ENCODE data around the gene ARID3C.

The ARID3C gene

GRCh38 chr9:34575862-34576596 is 52.8 kb downstream of the ARID3C start:
- Histone ChIP-seq H3K4me1 (ENCODE audit: control insufficient read depth, insufficient read depth, low read length, poor library complexity, severe bottlenecking) (peaks cover 63% of the 10 kb centered on the region), H3K4me3 (ENCODE audit: extremely low read depth, insufficient read depth, low read length, poor library complexity, severe bottlenecking) (no peak overlapping the region), H3K27ac (ENCODE audit: low read depth, low read length, severe bottlenecking) (no peak overlapping the region), H3K9me3 (ENCODE audit: control insufficient read depth, low read length) (no peaks in the 10 kb centered on the region), H3K36me3 (ENCODE audit: control insufficient read depth, insufficient read depth, low read length) (peaks cover 3% of the 10 kb centered on the region)
- WGBS, 2 experiments (ENCODE audit: insufficient coverage in 2 of 2): 82 to 86% methylated on average over 14 to 15 of the region's 21 CpGs

DNA sequence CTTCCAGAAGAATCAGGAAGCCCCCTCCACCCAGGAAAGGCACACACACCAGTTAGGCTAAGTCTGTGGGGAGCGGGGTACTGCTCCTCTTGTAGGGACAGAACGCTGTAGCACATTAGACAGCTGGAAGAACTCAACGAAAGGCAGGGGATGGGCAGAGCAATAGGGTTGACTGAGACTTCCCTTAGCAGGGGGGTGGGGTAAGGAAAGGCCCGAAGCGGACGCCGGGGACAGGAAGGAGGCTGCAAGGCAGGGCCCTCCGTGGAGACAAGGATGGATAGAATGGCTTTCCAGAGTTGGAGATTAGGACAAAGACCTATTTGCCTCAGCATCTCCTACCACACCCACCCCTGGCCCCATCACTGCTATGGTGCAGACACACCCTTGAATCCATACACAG is 53.6 kb downstream of the ARID3C start:
- peaks cover 3% of the 10 kb centered on the region for H3K36me3 ChIP-seq (ENCODE audit: control insufficient read depth, insufficient read depth, low read length)
- no peaks in the 10 kb centered on the region for H3K9me3 ChIP-seq (ENCODE audit: control insufficient read depth, low read length)
- no peak overlapping the region for H3K4me3 ChIP-seq (ENCODE audit: extremely low read depth, insufficient read depth, low read length, poor library complexity, severe bottlenecking)
- peaks cover 59% of the 10 kb centered on the region for H3K4me1 ChIP-seq (ENCODE audit: control insufficient read depth, insufficient read depth, low read length, poor library complexity, severe bottlenecking)
- WGBS, 2 experiments (ENCODE audit: insufficient coverage in 2 of 2): 75 to 81% methylated on average over 5 to 7 of the region's 8 CpGs
- no peak overlapping the region for H3K27ac ChIP-seq (ENCODE audit: low read depth, low read length, severe bottlenecking)

- H3K36me3 ChIP-seq (ENCODE audit: control insufficient read depth, insufficient read depth, low read length): peaks cover 3% of the 10 kb centered on the region
- H3K27ac ChIP-seq (ENCODE audit: low read depth, low read length, severe bottlenecking): no peak overlapping the region
- H3K4me1 ChIP-seq (ENCODE audit: control insufficient read depth, insufficient read depth, low read length, poor library complexity, severe bottlenecking): peaks cover 52% of the 10 kb centered on the region
- WGBS, 2 experiments (ENCODE audit: insufficient coverage in 2 of 2): 93 to 94% methylated on average over 10 to 11 of the region's 12 CpGs
- no peaks in the 10 kb centered on the region for H3K9me3 ChIP-seq (ENCODE audit: control insufficient read depth, low read length)
- H3K4me3 ChIP-seq (ENCODE audit: extremely low read depth, insufficient read depth, low read length, poor library complexity, severe bottlenecking): no peak overlapping the region
These were observed 54.3 kb downstream of the ARID3C start for GRCh38 chr9:34574571-34574970.

- WGBS, 2 experiments (ENCODE audit: insufficient coverage in 2 of 2): 69 to 70% methylated on average over 7 to 11 of the region's 17 CpGs
- Histone ChIP-seq H3K27ac (ENCODE audit: low read depth, low read length, severe bottlenecking) (no peak overlapping the region), H3K4me3 (ENCODE audit: extremely low read depth, insufficient read depth, low read length, poor library complexity, severe bottlenecking) (no peak overlapping the region), H3K4me1 (ENCODE audit: control insufficient read depth, insufficient read depth, low read length, poor library complexity, severe bottlenecking) (peaks cover 44% of the 10 kb centered on the region), H3K9me3 (ENCODE audit: control insufficient read depth, low read length) (no peaks in the 10 kb centered on the region), H3K36me3 (ENCODE audit: control insufficient read depth, insufficient read depth, low read length) (peaks cover 3% of the 10 kb centered on the region)
These were observed 55.1 kb downstream of the ARID3C start for GRCh38 chr9:34573599-34574325.

GRCh38 chr9:34572628-34573027 is 56.2 kb downstream of the ARID3C start:
- 95 to 96% methylated on average over 6 of the region's 6 CpGs for WGBS, 2 experiments (ENCODE audit: insufficient coverage in 2 of 2)
- Histone ChIP-seq H3K4me1 (ENCODE audit: control insufficient read depth, insufficient read depth, low read length, poor library complexity, severe bottlenecking) (peaks cover 42% of the 10 kb centered on the region), H3K36me3 (ENCODE audit: control insufficient read depth, insufficient read depth, low read length) (peaks cover 3% of the 10 kb centered on the region)

GRCh38 chr9:34572092-34572491 is 56.8 kb downstream of the ARID3C start:
- H3K4me3 ChIP-seq (ENCODE audit: extremely low read depth, insufficient read depth, low read length, poor library complexity, severe bottlenecking): no peak overlapping the region
- H3K9me3 ChIP-seq (ENCODE audit: control insufficient read depth, low read length): no peaks in the 10 kb centered on the region
- H3K4me1 ChIP-seq (ENCODE audit: control insufficient read depth, insufficient read depth, low read length, poor library complexity, severe bottlenecking): peaks cover 36% of the 10 kb centered on the region
- no peak overlapping the region for H3K27ac ChIP-seq (ENCODE audit: low read depth, low read length, severe bottlenecking)
- H3K36me3 ChIP-seq (ENCODE audit: control insufficient read depth, insufficient read depth, low read length): peaks cover 3% of the 10 kb centered on the region

More at GRCh38 chr9:34572628-34573027, 56.2 kb downstream of the ARID3C start:
- no peaks in the 10 kb centered on the region for H3K9me3 ChIP-seq (ENCODE audit: control insufficient read depth, low read length)
- no peak overlapping the region for H3K27ac ChIP-seq (ENCODE audit: low read depth, low read length, severe bottlenecking)
- H3K4me3 ChIP-seq (ENCODE audit: extremely low read depth, insufficient read depth, low read length, poor library complexity, severe bottlenecking): no peak overlapping the region

GRCh38 chr9:34571481-34571810 is 57.4 kb downstream of the ARID3C start:
- Histone ChIP-seq H3K27ac (ENCODE audit: low read depth, low read length, severe bottlenecking) (no peak overlapping the region), H3K4me3 (ENCODE audit: extremely low read depth, insufficient read depth, low read length, poor library complexity, severe bottlenecking) (no peak overlapping the region), H3K4me1 (ENCODE audit: control insufficient read depth, insufficient read depth, low read length, poor library complexity, severe bottlenecking) (peaks cover 30% of the 10 kb centered on the region), H3K36me3 (ENCODE audit: control insufficient read depth, insufficient read depth, low read length) (peaks cover 3% of the 10 kb centered on the region), H3K9me3 (ENCODE audit: control insufficient read depth, low read length) (no peaks in the 10 kb centered on the region)
- 92 to 93% methylated on average over 3 to 11 of the region's 12 CpGs for WGBS, 2 experiments (ENCODE audit: insufficient coverage in 2 of 2)
